Mucosa of descending colon (tissue), 3 donors: ENCODE data around the gene CD22. TPM values are rescaled to one million over a fixed set of nuclear protein-coding genes. Genes with fewer than 3 reads are reported as not detected.

ENCODE experiments used
- ATAC-seq: fragments of 200-7000 bp; cut with Tn5 transposase; one replicate; pipeline ENCODE4 v1.9.1; 2020; ENCODE audit warnings: mild to moderate bottlenecking, moderate library complexity
- DNase-seq, 3 donors: peaks; one replicate each; pipeline ENCODE4 v3.0.0-alpha.2; 2020
- H3K36me3 ChIP-seq: fragments of 200-600 bp; one replicate; pipeline ENCODE4 v1.8.0; 2021; ENCODE audit warnings: low read depth, mild to moderate bottlenecking
- H3K4me1 ChIP-seq: fragments of 200-600 bp; one replicate; pipeline ENCODE4 v1.8.0; 2021; ENCODE audit warnings: low read depth, mild to moderate bottlenecking
- H3K4me3 ChIP-seq: fragments of 200-600 bp; one replicate; pipeline ENCODE4 v1.8.0; 2021; ENCODE audit warnings: mild to moderate bottlenecking
- H3K9me3 ChIP-seq: fragments of 200-600 bp; one replicate; pipeline ENCODE4 v1.8.0; 2021; ENCODE audit warnings: mild to moderate bottlenecking
- intact Hi-C, 2 donors: fragments of 100-400 bp; cut with DNase I in 1 of 2; cut with micrococcal nuclease in 1 of 2; formaldehyde crosslinking; loops; one replicate each; pipeline versions ENCODE4 v1.11.0 to v1.11.1; 2022; cut with DNase I, micrococcal nuclease
- total RNA-seq, 3 donors: library from RNA; stranded (reverse); fragmentation: NEBNext Ultra II Directional in 2 of 3; extraction: Animal tissue kit (Norgen Biotek cat#: 25700) in 2 of 3; gene quantifications; one replicate each; pipeline versions ENCODE4 v1.2.1 to v1.2.4, GENCODE V29; 2021 to 2023
- TF ChIP-seq, protein P1 (sequence below): fragments of 200-600 bp; IDR thresholded peaks from one replicate; pipeline ENCODE4 v1.8.0; 2022; ENCODE audit warnings: antibody characterized with exemption, mild to moderate bottlenecking
- donor health status: DM: no; HTN: no; CAD: no; lungs with moderate emphysema.
- donor health status: DM: no; HTN: no; CAD: no.
- donor health status: DM: no; HTN: yes; CAD: no.

The CD22 gene
- total RNA-seq, 3 donors from 2014 or later, result 2.2 to 5.7 (median 4.1) TPM

DNA sequence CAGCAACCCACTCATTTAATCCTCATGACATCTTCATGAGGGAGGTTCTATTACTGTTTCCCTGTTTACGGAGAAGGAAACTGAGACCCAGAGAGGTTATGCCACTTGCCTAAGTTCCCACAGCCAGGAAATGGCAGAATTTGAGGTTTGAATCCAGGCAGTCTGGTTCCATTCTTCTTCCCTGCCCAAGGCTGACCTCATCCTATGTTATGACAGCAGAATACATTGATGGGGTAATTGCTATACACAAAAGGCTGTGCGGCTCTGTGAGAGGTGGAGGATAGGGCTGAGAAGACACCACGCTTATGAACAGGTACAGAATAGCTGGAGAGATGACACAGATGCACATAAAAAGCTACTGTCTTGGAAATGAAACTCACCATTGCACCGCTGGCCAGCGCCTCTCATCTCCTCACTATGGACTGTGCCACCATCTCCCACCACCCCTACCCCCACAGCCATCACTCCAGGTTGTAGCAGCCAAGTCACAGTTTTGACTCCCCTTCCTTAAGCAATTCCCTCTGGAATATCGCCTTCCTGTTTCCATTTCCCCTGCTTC, 25.6 kb upstream of the CD22 start:
- Histone ChIP-seq H3K4me3 (no peak overlapping the region), H3K9me3 (no peaks in the 10 kb centered on the region), H3K4me1 (no peaks in the 10 kb centered on the region), H3K36me3 (no peaks in the 10 kb centered on the region)
- intact Hi-C loops, result no loop called here
- TF ChIP-seq, protein P1, sequence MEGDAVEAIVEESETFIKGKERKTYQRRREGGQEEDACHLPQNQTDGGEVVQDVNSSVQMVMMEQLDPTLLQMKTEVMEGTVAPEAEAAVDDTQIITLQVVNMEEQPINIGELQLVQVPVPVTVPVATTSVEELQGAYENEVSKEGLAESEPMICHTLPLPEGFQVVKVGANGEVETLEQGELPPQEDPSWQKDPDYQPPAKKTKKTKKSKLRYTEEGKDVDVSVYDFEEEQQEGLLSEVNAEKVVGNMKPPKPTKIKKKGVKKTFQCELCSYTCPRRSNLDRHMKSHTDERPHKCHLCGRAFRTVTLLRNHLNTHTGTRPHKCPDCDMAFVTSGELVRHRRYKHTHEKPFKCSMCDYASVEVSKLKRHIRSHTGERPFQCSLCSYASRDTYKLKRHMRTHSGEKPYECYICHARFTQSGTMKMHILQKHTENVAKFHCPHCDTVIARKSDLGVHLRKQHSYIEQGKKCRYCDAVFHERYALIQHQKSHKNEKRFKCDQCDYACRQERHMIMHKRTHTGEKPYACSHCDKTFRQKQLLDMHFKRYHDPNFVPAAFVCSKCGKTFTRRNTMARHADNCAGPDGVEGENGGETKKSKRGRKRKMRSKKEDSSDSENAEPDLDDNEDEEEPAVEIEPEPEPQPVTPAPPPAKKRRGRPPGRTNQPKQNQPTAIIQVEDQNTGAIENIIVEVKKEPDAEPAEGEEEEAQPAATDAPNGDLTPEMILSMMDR, result no peak
- ATAC-seq, result no peak
- DNase-seq, result no peak

DNA sequence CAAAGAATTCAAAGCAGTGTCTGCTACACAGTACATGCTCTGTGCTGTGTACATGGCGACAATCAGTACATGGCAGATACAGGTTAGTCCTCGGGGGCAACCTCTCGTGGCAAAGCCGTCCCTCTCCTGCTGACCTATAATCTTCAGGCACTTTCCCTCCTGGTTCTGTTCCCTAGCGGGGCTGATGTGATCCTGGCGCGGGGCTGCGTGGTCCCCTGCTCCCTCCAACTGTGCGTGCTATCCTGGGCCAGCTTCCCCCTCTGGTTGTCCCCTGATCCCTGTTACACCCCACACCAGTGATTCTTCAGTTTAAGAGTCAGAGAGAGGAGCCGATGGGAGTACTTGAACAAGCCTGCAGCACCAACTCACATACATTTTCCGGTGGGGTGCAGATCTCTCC, 25.0 kb upstream of the CD22 start:
- H3K9me3 ChIP-seq, result no peaks in the 10 kb centered on the region
- no peaks in the 10 kb centered on the region for H3K4me1 ChIP-seq
- DNase-seq (no peak), ATAC-seq (no peak)
- H3K36me3 ChIP-seq, result no peaks in the 10 kb centered on the region
- H3K4me3 ChIP-seq, result no peak overlapping the region
- intact Hi-C loops, result no loop called here
- TF ChIP-seq, protein P1, result no peak

DNA sequence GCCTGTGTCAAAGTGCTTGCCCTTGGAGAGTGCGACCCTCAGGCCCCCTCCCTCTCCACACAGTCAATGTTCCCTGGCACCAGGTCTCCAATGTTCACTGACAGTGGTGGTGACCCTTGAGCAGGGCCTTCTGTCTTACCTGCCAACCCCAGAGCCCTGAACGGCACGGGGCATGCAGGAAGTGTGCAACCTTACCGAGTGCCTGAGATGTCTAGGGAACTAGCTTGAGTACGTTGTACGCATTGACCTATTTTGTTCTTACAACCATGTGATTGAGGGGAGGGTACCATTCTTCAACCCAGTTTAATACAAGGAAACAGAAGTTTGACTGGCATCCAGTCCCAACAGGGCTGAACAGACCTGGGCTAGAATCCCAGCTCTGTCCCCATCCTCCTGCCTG, 23.8 kb upstream of the CD22 start:
- Histone ChIP-seq H3K4me3 (no peak overlapping the region), H3K4me1 (no peaks in the 10 kb centered on the region), H3K36me3 (no peaks in the 10 kb centered on the region), H3K9me3 (no peaks in the 10 kb centered on the region)
- intact Hi-C loops, result no loop called here
- ATAC-seq (no peak), DNase-seq (no peak)
- TF ChIP-seq, protein P1, result no peak

DNA sequence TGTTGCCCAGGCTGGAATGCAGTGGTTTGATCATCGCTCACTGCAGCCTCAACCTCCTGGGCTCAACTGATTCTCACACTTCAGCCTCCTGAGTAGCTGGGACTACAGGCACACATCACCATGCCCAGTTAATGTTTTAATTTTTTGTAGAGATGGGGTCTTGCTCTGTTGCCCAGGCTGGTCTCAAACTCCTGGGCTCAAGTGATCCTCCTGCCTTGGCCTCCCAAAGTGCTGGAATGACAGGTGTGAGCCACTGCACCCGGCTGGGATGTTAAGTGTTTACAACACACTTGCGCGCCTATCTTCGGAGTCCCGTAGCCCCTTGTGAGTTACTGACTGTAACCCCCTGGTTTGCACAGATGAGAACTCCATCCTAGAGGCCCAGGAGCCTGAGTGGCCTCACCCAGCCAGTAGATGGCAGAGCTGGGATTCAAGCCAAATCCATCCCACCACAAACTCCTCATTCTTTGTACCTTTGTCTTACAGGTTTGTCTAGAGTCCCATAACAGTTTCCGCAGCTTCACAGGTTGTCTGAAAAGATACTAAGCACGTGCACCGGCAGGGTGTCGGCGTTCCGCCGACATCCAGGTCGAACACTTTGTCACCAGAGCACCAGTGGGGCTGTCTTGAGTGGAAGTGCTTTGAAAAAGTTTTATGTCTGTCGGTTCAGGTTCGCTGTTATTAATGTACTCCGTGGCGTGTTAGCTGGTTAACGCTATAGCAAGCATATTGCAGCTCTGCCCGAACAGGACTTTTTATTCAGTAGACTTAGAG, 22.3 kb upstream of the CD22 start:
- ATAC-seq (no peak), DNase-seq (no peak)
- TF ChIP-seq, protein P1, result no peak
- Histone ChIP-seq H3K4me3 (no peak overlapping the region), H3K9me3 (no peaks in the 10 kb centered on the region), H3K36me3 (no peaks in the 10 kb centered on the region), H3K4me1 (no peaks in the 10 kb centered on the region)
- intact Hi-C loops, result no loop called here

DNA sequence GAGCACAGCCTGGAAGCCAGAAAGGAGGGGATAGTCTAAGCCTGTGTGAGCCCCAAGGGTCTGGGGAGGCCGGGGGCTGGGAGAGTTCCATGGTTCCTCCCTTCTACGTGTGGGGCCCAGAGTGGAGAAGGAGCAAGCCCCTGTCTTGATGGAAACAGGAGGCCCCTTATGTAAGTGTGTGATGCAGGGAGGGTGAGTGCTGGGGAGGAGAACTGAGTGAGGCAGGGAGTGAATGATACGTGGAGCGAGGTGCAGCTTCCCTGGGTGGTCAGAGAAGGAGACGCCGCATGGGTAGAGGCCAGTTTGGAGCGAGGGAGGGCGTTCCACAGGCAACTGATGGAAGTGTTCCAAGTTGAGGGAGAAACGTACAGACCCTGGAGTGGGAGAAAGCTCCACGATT, 21.1 kb upstream of the CD22 start:
- intact Hi-C loops, result no loop called here
- no peaks in the 10 kb centered on the region for H3K36me3 ChIP-seq
- TF ChIP-seq, protein P1, result no peak
- ATAC-seq, result no peak
- no peaks in the 10 kb centered on the region for H3K9me3 ChIP-seq
- no peak for DNase-seq
- H3K4me3 ChIP-seq, result no peak overlapping the region
- H3K4me1 ChIP-seq, result no peaks in the 10 kb centered on the region
